ENCODE measurements around the gene SLC2A4RG.
A peak's percentile ranks its signal among the peaks of the same experiment; 100 is the strongest.

SLC2A4RG gene

GRCh38 chr20:63739130-63740069 lies at the start of gene SLC2A4RG:
Gene SLC2A4RG (plus strand): TSS chr20:63739776. CDS start chr20:63739913, 137 bp downstream.
- TF ChIP-seq CTCF (IDR thresholded peaks at IDR 0.05; ENCODE audit: insufficient read depth, missing control alignments), result no peak
- no peak for FAIRE-seq
- DNase-seq (ENCODE audit: insufficient read length, low spot score), result peak; percentile 99

GRCh38 chr20:63690003-63690897 lies 49.3 kb upstream of the SLC2A4RG start:
- TF ChIP-seq CTCF (IDR thresholded peaks at IDR 0.05; ENCODE audit: insufficient read depth, missing control alignments), result no peak
- FAIRE-seq (no peak), DNase-seq (ENCODE audit: insufficient read length, low spot score) (no peak)

- DNase-seq (ENCODE audit: insufficient read length, low spot score) (no peak), FAIRE-seq (no peak)
- TF ChIP-seq CTCF (IDR thresholded peaks at IDR 0.05; ENCODE audit: insufficient read depth, missing control alignments), result no peak
Measured at GRCh38 chr20:63690898-63691710, 48.5 kb upstream of the SLC2A4RG start.

- no peak for TF ChIP-seq CTCF (IDR thresholded peaks at IDR 0.05; ENCODE audit: insufficient read depth, missing control alignments)
- DNase-seq (ENCODE audit: insufficient read length, low spot score) (no peak), FAIRE-seq (no peak)
Measured at GRCh38 chr20:63691711-63692435, 47.7 kb upstream of the SLC2A4RG start.

GRCh38 chr20:63692436-63693082 lies 47.0 kb upstream of the SLC2A4RG start:
- no peak for TF ChIP-seq CTCF (IDR thresholded peaks at IDR 0.05; ENCODE audit: insufficient read depth, missing control alignments)
- no peak for FAIRE-seq
- DNase-seq (ENCODE audit: insufficient read length, low spot score), result no peak
